ENCODE measurements around the gene ACTR6. TPM values are rescaled to one million over a fixed set of nuclear protein-coding genes. Genes with fewer than 3 reads are reported as not detected.

Gene ACTR6
- 10 to 100 TPM; 35.1 to 36.6 TPM for total RNA-seq
- 41.8 TPM for polyA plus RNA-seq

- CTCF ChIA-PET, result interaction anchor here (1.3 to 2.2 kb wide), 4 partner anchors 38 to 66 kb away, joined by 3 to 11 read pairs (median 6); partner anchors contain the start of genes DEPDC4 and SCYL2
- POLR2A ChIA-PET, result interaction anchor here (1.0 to 3.8 kb wide), 2 partner anchors 67 to 1677 kb away, joined by 3 to 23 read pairs; partner anchors contain the start of genes DEPDC4, DRAM1 and SCYL2
- Histone ChIP-seq H3K4me1 (ENCODE audit: insufficient read depth, low read length) (peaks cover 31% of the 10 kb centered on the region), H3K9me3 (ENCODE audit: low read length) (no peaks in the 10 kb centered on the region), H3K4me3 (ENCODE audit: low read length) (peak within 1 kb of the TSS; percentile 91), H3K27me3 (ENCODE audit: insufficient read depth, low read length, poor library complexity, severe bottlenecking) (no peaks in the 10 kb centered on the region), H3K27ac (ENCODE audit: low read depth, low read length) (peak within 1 kb of the TSS; percentile 96), H3K36me3 (ENCODE audit: insufficient read depth, low read length) (no peaks in the 10 kb centered on the region)
- H3K9me3 Mint-ChIP-seq, result no peaks in the 10 kb centered on the region
- H3K27me3 Mint-ChIP-seq, result no peaks in the 10 kb centered on the region
- H3K4me3 Mint-ChIP-seq, result peak within 1 kb of the TSS; percentile 93 to 100 (median 99)
- H3K27ac Mint-ChIP-seq, result peak within 1 kb of the TSS; percentile 89 to 100 (median 100)
- peak; percentile 96 to 99 (median 97) for DNase-seq
- peaks cover 38 to 64% (median 53%) of the 10 kb centered on the region in 3 donors for H3K4me1 Mint-ChIP-seq
- peaks cover 0 to 18% (median 2%) of the 10 kb centered on the region in 3 donors for H3K36me3 Mint-ChIP-seq
Observed at GRCh38 chr12:100200463-100201181, at the start of gene ACTR6. TSS of gene ACTR6 (plus strand) at chr12:100200815. CDS start at chr12:100200852, 37 bp downstream.

- Mint-ChIP-seq H3K27me3 (no peaks in the 10 kb centered on the region), H3K4me3 (no peak overlapping the region), H3K4me1 (peaks cover 4 to 6% (median 6%) of the 10 kb centered on the region in 3 donors), H3K36me3 (no peaks in the 10 kb centered on the region), H3K9me3 (no peaks in the 10 kb centered on the region), H3K27ac (peak overlapping the region in 1 of 8 donors; percentile 14)
- DNase-seq, result no peak
- H3K27me3 ChIP-seq (ENCODE audit: insufficient read depth, low read length, poor library complexity, severe bottlenecking), result no peaks in the 10 kb centered on the region
- no peak overlapping the region for H3K4me3 ChIP-seq (ENCODE audit: low read length)
- POLR2A ChIA-PET, result interaction anchor here (0.5 kb wide), 1 partner anchor 9 kb away, joined by 4 read pairs; no protein-coding TSS in a partner anchor
- no peak overlapping the region for H3K27ac ChIP-seq (ENCODE audit: low read depth, low read length)
- H3K4me1 ChIP-seq (ENCODE audit: insufficient read depth, low read length), result peaks cover 4% of the 10 kb centered on the region
- no peaks in the 10 kb centered on the region for H3K36me3 ChIP-seq (ENCODE audit: insufficient read depth, low read length)
- CTCF ChIA-PET, result interaction anchor here (2.7 kb wide), 1 partner anchor 12 kb away, joined by 11 read pairs; no protein-coding TSS in a partner anchor
- no peaks in the 10 kb centered on the region for H3K9me3 ChIP-seq (ENCODE audit: low read length)
Observed at GRCh38 chr12:100151769-100152168, 48.8 kb upstream of the ACTR6 start.

GRCh38 chr12:100153131-100153530, 47.5 kb upstream of the ACTR6 start:
- CTCF ChIA-PET, result interaction anchor here (1.2 to 2.7 kb wide), 2 partner anchors 10 to 48 kb away, joined by 3 to 11 read pairs; partner anchors contain the start of gene ACTR6
- Histone ChIP-seq H3K4me3 (ENCODE audit: low read length) (no peak overlapping the region), H3K27me3 (ENCODE audit: insufficient read depth, low read length, poor library complexity, severe bottlenecking) (no peaks in the 10 kb centered on the region), H3K9me3 (ENCODE audit: low read length) (no peaks in the 10 kb centered on the region), H3K36me3 (ENCODE audit: insufficient read depth, low read length) (no peaks in the 10 kb centered on the region), H3K27ac (ENCODE audit: low read depth, low read length) (no peak overlapping the region), H3K4me1 (ENCODE audit: insufficient read depth, low read length) (peaks cover 4% of the 10 kb centered on the region)
- H3K9me3 Mint-ChIP-seq, result no peaks in the 10 kb centered on the region
- peaks cover 4 to 6% (median 6%) of the 10 kb centered on the region in 3 donors for H3K4me1 Mint-ChIP-seq
- POLR2A ChIA-PET, result no interaction called here
- H3K36me3 Mint-ChIP-seq, result no peaks in the 10 kb centered on the region
- DNase-seq, result no peak
- no peaks in the 10 kb centered on the region for H3K27me3 Mint-ChIP-seq
- no peak overlapping the region for H3K4me3 Mint-ChIP-seq
- no peak overlapping the region for H3K27ac Mint-ChIP-seq

GRCh38 chr12:100154474-100155247, 46.0 kb upstream of the ACTR6 start:
- no peaks in the 10 kb centered on the region for H3K36me3 ChIP-seq (ENCODE audit: insufficient read depth, low read length)
- no peaks in the 10 kb centered on the region for H3K9me3 Mint-ChIP-seq
- no peak overlapping the region for H3K4me3 Mint-ChIP-seq
- CTCF ChIA-PET, result interaction anchor here (0.7 to 2.4 kb wide), 19 partner anchors 9 to 112 kb away, joined by 3 to 22 read pairs (median 4); partner anchors contain the start of genes ACTR6, DEPDC4 and SCYL2
- no peak overlapping the region for H3K27ac ChIP-seq (ENCODE audit: low read depth, low read length)
- H3K36me3 Mint-ChIP-seq, result peaks cover 0 to under 1% (median 0%) of the 10 kb centered on the region in 3 donors
- H3K9me3 ChIP-seq (ENCODE audit: low read length), result no peaks in the 10 kb centered on the region
- H3K4me3 ChIP-seq (ENCODE audit: low read length), result no peak overlapping the region
- H3K27me3 Mint-ChIP-seq, result no peaks in the 10 kb centered on the region
- peak; percentile 48 to 78 (median 58) for DNase-seq
- peaks cover 4 to 6% (median 6%) of the 10 kb centered on the region in 3 donors for H3K4me1 Mint-ChIP-seq
- POLR2A ChIA-PET, result no interaction called here
- H3K4me1 ChIP-seq (ENCODE audit: insufficient read depth, low read length), result peaks cover 4% of the 10 kb centered on the region
- H3K27ac Mint-ChIP-seq, result peak overlapping the region in 1 of 8 donors; percentile 72
- no peaks in the 10 kb centered on the region for H3K27me3 ChIP-seq (ENCODE audit: insufficient read depth, low read length, poor library complexity, severe bottlenecking)

- H3K4me1 ChIP-seq (ENCODE audit: insufficient read depth, low read length), result peaks cover 4% of the 10 kb centered on the region
- DNase-seq, result no peak
- H3K9me3 ChIP-seq (ENCODE audit: low read length), result no peaks in the 10 kb centered on the region
- no peak overlapping the region for H3K4me3 ChIP-seq (ENCODE audit: low read length)
- Mint-ChIP-seq H3K36me3 (peaks cover 0 to 4% (median 2%) of the 10 kb centered on the region in 3 donors), H3K4me3 (no peak overlapping the region), H3K4me1 (peaks cover 4 to 6% (median 6%) of the 10 kb centered on the region in 3 donors), H3K9me3 (no peaks in the 10 kb centered on the region), H3K27me3 (no peaks in the 10 kb centered on the region), H3K27ac (no peak overlapping the region)
- no peaks in the 10 kb centered on the region for H3K27me3 ChIP-seq (ENCODE audit: insufficient read depth, low read length, poor library complexity, severe bottlenecking)
- H3K36me3 ChIP-seq (ENCODE audit: insufficient read depth, low read length), result no peaks in the 10 kb centered on the region
- POLR2A ChIA-PET, result no interaction called here
- H3K27ac ChIP-seq (ENCODE audit: low read depth, low read length), result no peak overlapping the region
- CTCF ChIA-PET, result interaction anchor here (1.0 kb wide), 1 partner anchor 36 kb away, joined by 4 read pairs; no protein-coding TSS in a partner anchor
Observed at GRCh38 chr12:100156731-100157426, 43.7 kb upstream of the ACTR6 start.

GRCh38 chr12:100157427-100157821, 43.2 kb upstream of the ACTR6 start:
- no peaks in the 10 kb centered on the region for H3K27me3 ChIP-seq (ENCODE audit: insufficient read depth, low read length, poor library complexity, severe bottlenecking)
- no peak overlapping the region for H3K27ac ChIP-seq (ENCODE audit: low read depth, low read length)
- Mint-ChIP-seq H3K36me3 (peaks cover 0 to 4% (median 2%) of the 10 kb centered on the region in 3 donors), H3K4me3 (no peak overlapping the region), H3K27ac (no peak overlapping the region), H3K27me3 (no peaks in the 10 kb centered on the region), H3K9me3 (no peaks in the 10 kb centered on the region), H3K4me1 (peaks cover 4 to 6% (median 6%) of the 10 kb centered on the region in 3 donors)
- CTCF ChIA-PET, result interaction anchor here (1.0 kb wide), 1 partner anchor 35 kb away, joined by 4 read pairs; no protein-coding TSS in a partner anchor
- peaks cover 4% of the 10 kb centered on the region for H3K4me1 ChIP-seq (ENCODE audit: insufficient read depth, low read length)
- H3K9me3 ChIP-seq (ENCODE audit: low read length), result no peaks in the 10 kb centered on the region
- POLR2A ChIA-PET, result no interaction called here
- H3K36me3 ChIP-seq (ENCODE audit: insufficient read depth, low read length), result no peaks in the 10 kb centered on the region
- no peak overlapping the region for H3K4me3 ChIP-seq (ENCODE audit: low read length)
- no peak for DNase-seq

- Mint-ChIP-seq H3K4me1 (peaks cover 6 to 9% (median 7%) of the 10 kb centered on the region in 3 donors), H3K27ac (no peak overlapping the region), H3K4me3 (no peak overlapping the region), H3K27me3 (no peaks in the 10 kb centered on the region), H3K9me3 (no peaks in the 10 kb centered on the region), H3K36me3 (peaks cover 0 to 4% (median 2%) of the 10 kb centered on the region in 3 donors)
- no peak for DNase-seq
- peaks cover 4% of the 10 kb centered on the region for H3K4me1 ChIP-seq (ENCODE audit: insufficient read depth, low read length)
- H3K27me3 ChIP-seq (ENCODE audit: insufficient read depth, low read length, poor library complexity, severe bottlenecking), result no peaks in the 10 kb centered on the region
- H3K9me3 ChIP-seq (ENCODE audit: low read length), result no peaks in the 10 kb centered on the region
- POLR2A ChIA-PET, result no interaction called here
- no peaks in the 10 kb centered on the region for H3K36me3 ChIP-seq (ENCODE audit: insufficient read depth, low read length)
- no peak overlapping the region for H3K4me3 ChIP-seq (ENCODE audit: low read length)
- CTCF ChIA-PET, result no interaction called here
- H3K27ac ChIP-seq (ENCODE audit: low read depth, low read length), result no peak overlapping the region
Observed at GRCh38 chr12:100158535-100158934, 42.1 kb upstream of the ACTR6 start.

Measured in CD8-positive, alpha-beta memory T cell (primary cell).